Testis (tissue), 3 donors: ENCODE data around the gene KLF13. TPM values are rescaled to one million over a fixed set of nuclear protein-coding genes. Genes with fewer than 3 reads are reported as not detected.

Experiments
- DNase-seq: peaks from one replicate; pipeline ENCODE4 v3.0.0-alpha.2; 2019
- H3K27ac ChIP-seq, 2 donors: fragments of 200-600 bp; sonication (generic); one replicate each; pipeline ENCODE4 v1.5.1; 2019
- H3K27me3 ChIP-seq: fragments of 200-600 bp; sonication (generic); one replicate; pipeline ENCODE4 v1.5.1; 2019
- H3K36me3 ChIP-seq: fragments of 200-600 bp; sonication (generic); one replicate; pipeline ENCODE4 v1.5.1; 2017; ENCODE audit warnings: low read depth; ENCODE audit errors: missing control alignments
- H3K4me1 ChIP-seq: fragments of 200-600 bp; sonication (generic); one replicate; pipeline ENCODE4 v1.5.1; 2019
- H3K4me3 ChIP-seq, 2 donors: fragments of 200-600 bp; sonication (generic); one replicate each; pipeline ENCODE4 v1.5.1; 2017 to 2019
- H3K9me3 ChIP-seq: fragments of 200-600 bp; sonication (generic); one replicate; pipeline ENCODE4 v1.5.1; 2017
- CTCF ChIP-seq, 3 experiments: fragments of 450-650 bp in 2 of 3; fragments of 200-600 bp in 1 of 3; sonication (generic) in 1 of 3; IDR thresholded peaks; one replicate each; pipeline ENCODE4 v1.5.1; 2016 to 2019; ENCODE audit warnings: antibody characterized with exemption in 3 of 3, mild to moderate bottlenecking in 2 of 3, moderate library complexity in 1 of 3
- POLR2A ChIP-seq: fragments of 450-650 bp; IDR thresholded peaks from one replicate; pipeline ENCODE4 v1.6.1; 2017; ENCODE audit warnings: antibody characterized with exemption, mild to moderate bottlenecking, moderate library complexity
- WGBS, 2 donors: methylation state at CpG; one replicate each; pipeline ENCODE4 v1.1.5; 2018; 5-methylcytosine and 5-hydroxymethylcytosine counted together
- intact Hi-C: fragments of 100-400 bp; cut with DNase I; formaldehyde crosslinking; loops from one replicate; pipeline ENCODE4 v1.15.1; 2023; ENCODE audit warnings: low total_unique reads
- polyA plus RNA-seq: library from polyadenylated mRNA; stranded (reverse); fragments of 350-450 nt; fragmentation: Illumina TruSeq; extraction: RNeasy Lipid Tissue Mini Kit (QIAGEN cat#74804); gene quantifications from one replicate; pipeline ENCODE4 v1.2.3, GENCODE V29; 2014; ENCODE audit warnings: low read depth, low replicate concordance; ENCODE audit not compliant: insufficient read depth
- total RNA-seq, 2 donors: library from RNA; depleted of rRNA; stranded (reverse); fragments of >200 nt; gene quantifications; one replicate each; pipeline ENCODE4 v1.2.3, GENCODE V29; 2016

The KLF13 gene
- total and polyA plus RNA-seq, 3 donors from 2014 or later = 41.9 to 61.7 (median 45.7) TPM

- intact Hi-C loops = no loop called here
- no peaks in the 10 kb centered on the region for H3K4me1 ChIP-seq
- 92 to 100% methylated on average over 4 of the region's 4 CpGs for WGBS, 2 donors
- no peaks in the 10 kb centered on the region for H3K9me3 ChIP-seq
- H3K36me3 ChIP-seq = no peaks in the 10 kb centered on the region
- no peaks in the 10 kb centered on the region for H3K27me3 ChIP-seq
- H3K4me3 ChIP-seq = no peak overlapping the region
- H3K27ac ChIP-seq = no peak overlapping the region
- TF ChIP-seq POLR2A = no peak
- no peak for TF ChIP-seq CTCF (IDR thresholded peaks at IDR 0.05)
- DNase-seq = no peak
These were observed 8.2 kb upstream of the KLF13 start for GRCh38 chr15:31318429-31318828.

DNA sequence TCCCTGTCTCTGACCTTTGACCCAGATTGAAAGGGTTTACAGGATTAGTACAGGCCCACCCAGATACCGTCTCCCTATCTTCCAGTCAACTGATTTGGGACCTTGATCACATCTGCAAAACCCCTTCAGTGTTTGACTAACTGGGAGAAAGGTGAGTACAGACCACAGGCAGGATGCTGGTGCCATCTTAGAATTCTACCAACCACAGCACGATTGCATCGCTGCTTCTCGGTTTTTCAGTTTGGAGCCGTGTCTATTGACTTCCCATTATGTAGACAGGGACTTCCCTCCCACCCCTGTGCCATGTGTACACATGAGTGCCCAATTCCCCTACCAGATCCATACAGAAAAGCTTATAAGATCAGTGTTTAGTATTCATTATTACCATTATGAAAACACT lies 6.6 kb upstream of the KLF13 start:
- TF ChIP-seq CTCF (IDR thresholded peaks at IDR 0.05) = no peak
- no peak for TF ChIP-seq POLR2A
- Histone ChIP-seq H3K9me3 (no peaks in the 10 kb centered on the region), H3K4me1 (peaks cover 13% of the 10 kb centered on the region), H3K36me3 (no peaks in the 10 kb centered on the region), H3K27ac (no peak overlapping the region), H3K27me3 (no peaks in the 10 kb centered on the region), H3K4me3 (no peak overlapping the region)
- no peak for DNase-seq
- 78 to 94% methylated on average over 5 of the region's 5 CpGs for WGBS, 2 donors
- intact Hi-C loops = no loop called here

GRCh38 chr15:31321418-31321817 lies 5.2 kb upstream of the KLF13 start:
- Histone ChIP-seq H3K36me3 (no peaks in the 10 kb centered on the region), H3K27me3 (no peaks in the 10 kb centered on the region), H3K4me1 (peaks cover 17% of the 10 kb centered on the region), H3K9me3 (no peaks in the 10 kb centered on the region), H3K27ac (no peak overlapping the region), H3K4me3 (no peak overlapping the region)
- TF ChIP-seq POLR2A (no peak), CTCF (IDR thresholded peaks at IDR 0.05) (no peak)
- DNase-seq = no peak
- intact Hi-C loops = no loop called here
- WGBS, 2 donors = 79 to 82% methylated on average over 2 of the region's 2 CpGs

GRCh38 chr15:31322504-31322903 lies 4.1 kb upstream of the KLF13 start:
- intact Hi-C loops = no loop called here
- Histone ChIP-seq H3K9me3 (no peaks in the 10 kb centered on the region), H3K4me3 (no peak overlapping the region), H3K27ac (no peak overlapping the region), H3K27me3 (no peaks in the 10 kb centered on the region), H3K4me1 (peaks cover 17% of the 10 kb centered on the region), H3K36me3 (no peaks in the 10 kb centered on the region)
- TF ChIP-seq POLR2A (no peak), CTCF (IDR thresholded peaks at IDR 0.05) (no peak)
- 68 to 82% methylated on average over 6 of the region's 6 CpGs for WGBS, 2 donors
- DNase-seq = no peak

- H3K9me3 ChIP-seq = no peaks in the 10 kb centered on the region
- intact Hi-C loops = no loop called here
- peaks cover 17% of the 10 kb centered on the region for H3K4me1 ChIP-seq
- H3K27me3 ChIP-seq = no peaks in the 10 kb centered on the region
- H3K4me3 ChIP-seq = no peak overlapping the region
- peak overlapping the region in 1 of 2 donors; percentile 6 for H3K27ac ChIP-seq
- DNase-seq = no peak
- WGBS, 2 donors = 46 to 65% methylated on average over 3 of the region's 3 CpGs
- TF ChIP-seq CTCF (IDR thresholded peaks at IDR 0.05) (no peak), POLR2A (no peak)
- no peaks in the 10 kb centered on the region for H3K36me3 ChIP-seq
These were observed 3.0 kb upstream of the KLF13 start for GRCh38 chr15:31323627-31324026.
